Left renal cortex interstitium (tissue), 4 donors: ENCODE measurements around the gene LRP1B. TPM values are rescaled to one million over a fixed set of nuclear protein-coding genes. Genes with fewer than 3 reads are reported as not detected.
"Not testable (repeated sequence)": the region's sequence is repeated elsewhere in the genome, so short reads cannot be mapped to it uniquely, and the experiment has no call there.

ENCODE experiments used
- DNase-seq, 4 donors: peaks; one replicate each; pipeline ENCODE4 v3.0.0-alpha.2; 2013; ENCODE audit warnings: low read depth in 4 of 4, low spot score in 2 of 4, missing footprints in 1 of 4
- polyA plus RNA-seq, 4 donors: library from polyadenylated mRNA; unstranded; fragments of 120-200 nt; gene quantifications; one replicate each; pipeline ENCODE4 v1.2.1, GENCODE V29; 2013; ENCODE audit not compliant: insufficient read length in 4 of 4

Gene LRP1B
- polyA plus RNA-seq, 4 donors = 0.82 to 0.99 (median 0.93) TPM

GRCh38 chr2:142104134-142104758 lies 26.6 kb downstream of the LRP1B start:
- no peak for DNase-seq

GRCh38 chr2:142100970-142101369 lies 29.8 kb downstream of the LRP1B start:
- no peak for DNase-seq

- DNase-seq = no peak
Measured at GRCh38 chr2:142100139-142100873, 30.5 kb downstream of the LRP1B start.

DNA sequence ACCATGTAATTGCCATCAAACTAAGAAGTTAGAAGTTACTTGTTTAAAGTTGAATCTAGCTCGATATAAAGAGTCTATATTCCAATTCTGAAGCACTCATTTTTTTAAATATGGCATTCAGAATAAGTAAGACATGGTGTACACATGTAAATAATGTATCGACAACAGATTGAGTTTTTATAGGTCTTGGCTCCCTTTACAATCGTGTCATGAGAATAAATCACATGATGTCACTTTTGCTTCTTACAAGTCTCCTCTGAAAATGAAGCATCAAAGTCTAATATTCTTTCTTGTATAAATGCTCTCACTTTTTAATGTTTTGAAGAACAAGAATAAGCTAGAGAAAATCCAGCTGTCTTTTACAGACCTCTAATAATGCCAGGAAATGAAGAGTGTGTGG lies 33.1 kb downstream of the LRP1B start:
- DNase-seq = no peak

- DNase-seq = no peak
Measured at GRCh38 chr2:142095647-142096046, 35.2 kb downstream of the LRP1B start.

GRCh38 chr2:142094233-142094632 lies 36.6 kb downstream of the LRP1B start:
- DNase-seq = no peak

GRCh38 chr2:142088058-142088568 lies 42.7 kb downstream of the LRP1B start:
- no peak for DNase-seq

DNA sequence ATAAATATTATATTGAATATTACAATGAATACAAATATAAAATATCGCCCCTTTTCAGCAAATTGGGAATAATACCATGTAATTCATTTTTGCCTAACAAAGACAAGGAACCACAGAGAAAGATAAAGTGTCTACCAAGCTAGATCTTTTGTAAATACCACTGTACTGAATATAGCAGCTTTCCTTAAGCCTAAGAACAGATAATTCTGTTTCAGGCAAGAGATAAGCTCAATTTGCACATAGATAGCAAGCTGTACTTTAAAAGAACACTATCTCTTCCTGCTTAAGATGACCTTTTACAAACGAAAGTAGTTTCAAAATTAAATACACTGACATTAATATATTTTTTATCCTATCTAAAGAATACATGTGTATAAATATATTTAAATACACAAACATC lies 43.2 kb downstream of the LRP1B start:
- not testable (repeated sequence) for DNase-seq

GRCh38 chr2:142082368-142082767 lies 48.4 kb downstream of the LRP1B start:
- no peak for DNase-seq

DNA sequence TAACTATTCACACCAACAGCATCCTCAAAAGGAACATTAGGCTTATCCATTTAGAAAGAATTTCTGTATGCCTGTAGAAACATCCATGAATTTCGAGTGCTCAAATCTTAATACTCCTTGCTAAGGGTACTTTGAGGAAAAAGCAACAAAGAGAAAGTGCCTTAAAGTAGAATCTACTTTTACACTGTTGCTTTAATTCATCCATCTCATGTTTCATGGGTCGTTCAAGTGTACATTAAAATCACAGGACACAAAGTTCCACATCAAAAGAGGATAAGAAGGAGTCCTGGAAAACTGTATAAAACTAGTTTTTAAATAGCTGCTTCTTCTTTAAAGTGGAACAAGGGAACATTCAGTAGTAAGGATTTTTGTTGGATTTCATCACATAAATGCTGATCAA lies 54.5 kb downstream of the LRP1B start:
- DNase-seq = peak in 1 of 4 donors; percentile 7

- no peak for DNase-seq
Measured at GRCh38 chr2:142075826-142076225, 55.0 kb downstream of the LRP1B start.

DNA sequence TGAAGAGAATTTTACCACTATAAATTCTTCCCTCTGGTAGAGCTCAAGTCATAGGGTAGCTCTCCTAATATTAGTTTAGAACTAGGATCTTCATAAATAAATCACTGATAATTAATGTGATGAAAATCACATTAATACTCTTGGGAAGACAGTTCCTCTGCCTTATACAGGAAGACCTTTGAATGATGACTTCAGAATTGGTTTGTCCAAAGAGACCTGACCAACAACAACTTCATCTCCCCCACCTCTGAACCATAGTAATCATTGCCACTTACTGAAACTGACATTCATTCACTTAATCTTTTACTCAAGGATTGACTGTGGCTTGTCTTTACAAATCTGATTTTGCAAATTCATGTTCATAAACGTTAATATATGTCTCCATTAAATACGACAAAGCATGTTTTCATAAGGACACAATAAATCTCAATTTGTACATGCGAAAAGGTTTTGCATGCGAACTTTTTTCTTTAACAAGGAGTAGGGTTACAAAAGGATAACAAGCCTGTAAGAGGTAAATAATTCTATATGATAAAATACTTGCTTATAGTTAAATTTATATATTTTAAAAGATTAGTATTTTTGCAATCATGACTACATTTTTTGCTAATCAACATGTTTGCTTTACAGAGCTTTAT lies 61.4 kb downstream of the LRP1B start:
- DNase-seq = no peak

GRCh38 chr2:142065700-142066099 lies 65.1 kb downstream of the LRP1B start:
- no peak for DNase-seq

DNA sequence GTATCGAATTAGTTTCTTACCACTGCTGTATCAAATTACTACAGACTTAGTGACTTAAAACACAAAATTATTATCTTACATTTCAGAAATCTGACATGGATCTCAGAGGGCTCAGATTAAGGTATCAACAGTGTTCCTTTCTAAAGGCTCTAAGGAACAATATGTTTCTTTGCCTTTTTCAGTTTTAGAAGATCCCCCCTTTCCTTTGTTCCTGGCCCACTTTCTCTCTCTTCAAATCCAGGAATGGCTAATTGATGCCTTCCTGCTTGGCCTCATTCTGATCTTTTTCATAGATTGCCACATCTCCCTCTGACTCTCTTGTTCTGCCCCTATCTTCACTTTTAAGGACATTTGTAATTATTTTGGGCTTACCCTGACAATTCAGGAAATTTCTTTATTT lies 65.7 kb downstream of the LRP1B start:
- no peak for DNase-seq

GRCh38 chr2:142061733-142062132 lies 69.1 kb downstream of the LRP1B start:
- no peak for DNase-seq

DNA sequence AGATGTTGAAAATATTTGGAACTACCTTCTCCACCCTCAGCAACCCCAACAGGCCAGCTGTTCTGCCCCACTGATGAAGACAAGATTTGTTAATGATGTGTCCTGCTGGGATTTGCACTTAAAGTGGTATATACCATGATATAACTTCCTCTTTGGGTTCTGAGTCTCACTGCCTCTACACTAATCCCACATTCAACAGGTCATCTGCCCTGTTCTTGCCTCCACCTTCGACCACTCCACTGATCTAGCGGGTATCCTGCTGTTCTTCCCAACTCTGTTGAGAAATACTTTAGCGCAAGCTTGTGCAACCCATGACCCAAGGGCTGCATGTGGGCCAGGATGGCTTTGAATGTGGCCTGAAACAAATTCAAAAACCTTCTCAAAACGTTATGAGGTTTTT lies 72.7 kb downstream of the LRP1B start:
- no peak for DNase-seq

GRCh38 chr2:142056784-142057183 lies 74.0 kb downstream of the LRP1B start:
- no peak for DNase-seq

GRCh38 chr2:142052220-142052863 lies 78.5 kb downstream of the LRP1B start:
- no peak for DNase-seq

- DNase-seq = no peak
Measured at GRCh38 chr2:142048581-142048980, 82.2 kb downstream of the LRP1B start.

DNA sequence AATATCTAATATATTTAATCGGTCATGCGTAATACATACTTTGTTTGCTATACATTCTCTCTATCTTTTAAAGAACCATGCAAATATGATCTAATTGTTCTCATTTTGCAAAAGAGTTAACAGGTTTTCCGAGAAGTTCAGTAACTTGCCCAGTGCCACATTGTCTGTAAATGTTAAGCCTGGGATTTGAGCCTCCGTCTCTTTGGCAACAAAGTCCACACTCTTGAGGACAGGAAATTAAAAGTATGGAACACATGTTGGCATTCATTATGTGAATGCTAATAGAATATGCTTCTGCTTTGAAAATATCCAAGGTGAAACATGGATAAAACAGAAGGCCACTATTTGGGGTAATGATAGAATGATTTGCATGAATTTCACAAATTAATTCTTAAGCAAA lies 85.2 kb downstream of the LRP1B start:
- no peak for DNase-seq

DNA sequence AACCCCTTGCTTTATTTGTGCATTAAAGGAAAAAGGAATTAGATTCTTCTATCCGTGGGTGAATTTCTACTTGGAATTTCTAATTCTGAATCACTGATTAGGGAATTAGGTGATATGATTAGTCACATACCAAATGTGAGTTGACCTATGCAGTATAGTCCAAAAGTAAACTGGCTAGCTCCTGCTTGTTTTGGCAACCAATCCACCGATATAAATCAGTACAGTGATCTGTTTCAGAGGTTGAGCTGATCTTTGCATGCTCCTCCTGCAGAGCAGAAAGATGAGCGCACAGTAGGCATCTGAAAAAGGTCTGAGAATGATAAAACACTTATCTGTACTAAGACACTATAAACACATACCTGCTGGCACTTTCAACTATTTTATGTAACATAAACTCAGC lies 86.6 kb downstream of the LRP1B start:
- DNase-seq = no peak
